Osteoblast (primary cell): ENCODE data around the gene SRPX2. TPM values are rescaled to one million over a fixed set of nuclear protein-coding genes. Genes with fewer than 3 reads are reported as not detected.
"Not testable (repeated sequence)": the region's sequence is repeated elsewhere in the genome, so short reads cannot be mapped to it uniquely, and the experiment has no call there.

Experiments used
- DNase-seq: peaks from one replicate; pipeline ENCODE4 v3.0.0; 2011; ENCODE audit warnings: low spot score, mixed read lengths; ENCODE audit not compliant: insufficient read length; ENCODE audit errors: missing footprints
- H2AFZ ChIP-seq: 2 replicates; pipeline ENCODE4 v1.6.0; 2011; ENCODE audit warnings: mild to moderate bottlenecking, low read length
- H3K27ac ChIP-seq: 2 replicates; pipeline ENCODE4 v1.5.1; 2011; ENCODE audit warnings: mild to moderate bottlenecking, low read depth, low read length, moderate library complexity
- H3K27me3 ChIP-seq: 2 replicates; pipeline ENCODE4 v1.6.0; 2012; ENCODE audit warnings: mild to moderate bottlenecking, control low read depth, inconsistent platforms, low read length, moderate library complexity; ENCODE audit not compliant: insufficient read depth
- H3K36me3 ChIP-seq: 2 replicates; pipeline ENCODE4 v1.5.1; 2011; ENCODE audit warnings: mild to moderate bottlenecking, low read length, control low read depth, moderate library complexity; ENCODE audit not compliant: insufficient read depth
- H3K4me1 ChIP-seq: 2 replicates; pipeline ENCODE4 v1.5.1; 2011; ENCODE audit warnings: mild to moderate bottlenecking, low read length, control low read depth, moderate library complexity; ENCODE audit not compliant: insufficient read depth
- H3K4me2 ChIP-seq: 2 replicates; pipeline ENCODE4 v1.6.0; 2011; ENCODE audit warnings: mild to moderate bottlenecking, low read length; ENCODE audit not compliant: insufficient read depth
- H3K4me3 ChIP-seq: fragments of 200-600 bp; sonication (generic); 3 replicates; pipeline ENCODE4 v1.5.1; 2012; ENCODE audit warnings: mild to moderate bottlenecking, low read length, inconsistent platforms; ENCODE audit not compliant: insufficient read depth
- H3K79me2 ChIP-seq: 2 replicates; pipeline ENCODE4 v1.6.0; 2012; ENCODE audit warnings: mild to moderate bottlenecking, low read length, control low read depth, inconsistent platforms; ENCODE audit not compliant: insufficient read depth
- H3K9me3 ChIP-seq: 2 replicates; pipeline ENCODE4 v1.5.1; 2011; ENCODE audit warnings: low read depth, low read length, control low read depth
- H4K20me1 ChIP-seq: 2 replicates; pipeline ENCODE4 v1.6.0; 2012; ENCODE audit warnings: mild to moderate bottlenecking, low read length, control low read depth; ENCODE audit not compliant: insufficient read depth
- total RNA-seq: library from RNA; depleted of rRNA; stranded (reverse); fragments of >200 nt; gene quantifications from 2 replicates; pipeline ENCODE4 v1.2.3, GENCODE V29; 2012
- TF ChIP-seq, protein P1 (sequence below): IDR thresholded peaks from 2 replicates; pipeline ENCODE4 v1.5.1; 2011; ENCODE audit warnings: mild to moderate bottlenecking, low read depth, low read length, moderate library complexity; ENCODE audit errors: extremely low read depth

SRPX2 gene
- total RNA-seq, 1 donor = 36.9 TPM

DNA sequence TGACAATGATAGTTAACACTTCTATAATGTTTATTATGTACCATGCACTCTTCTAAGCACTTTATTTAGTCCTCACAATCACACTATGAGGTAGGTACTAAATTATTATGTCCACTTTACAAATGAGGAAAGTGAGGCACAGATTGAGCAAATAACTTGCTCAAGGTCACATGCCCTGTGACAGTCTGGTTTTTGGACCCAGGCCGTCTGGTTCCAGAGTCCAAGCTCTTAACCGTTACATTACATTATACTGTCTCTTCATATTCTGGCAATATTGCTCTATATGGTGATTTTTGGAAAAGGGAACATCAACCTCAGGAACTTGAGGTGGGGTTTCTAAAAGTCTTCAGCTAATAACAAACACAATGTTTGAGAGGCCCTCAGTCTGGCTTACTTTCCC lies 75.1 kb downstream of the SRPX2 start:
- Histone ChIP-seq H2AFZ (no peak overlapping the region), H3K27ac (no peak overlapping the region), H3K9me3 (no peaks in the 10 kb centered on the region), H4K20me1 (no peaks in the 10 kb centered on the region), H3K79me2 (no peaks in the 10 kb centered on the region), H3K4me2 (no peak overlapping the region), H3K27me3 (no peaks in the 10 kb centered on the region), H3K36me3 (no peaks in the 10 kb centered on the region), H3K4me3 (no peak overlapping the region), H3K4me1 (no peaks in the 10 kb centered on the region)
- TF ChIP-seq, protein P1, sequence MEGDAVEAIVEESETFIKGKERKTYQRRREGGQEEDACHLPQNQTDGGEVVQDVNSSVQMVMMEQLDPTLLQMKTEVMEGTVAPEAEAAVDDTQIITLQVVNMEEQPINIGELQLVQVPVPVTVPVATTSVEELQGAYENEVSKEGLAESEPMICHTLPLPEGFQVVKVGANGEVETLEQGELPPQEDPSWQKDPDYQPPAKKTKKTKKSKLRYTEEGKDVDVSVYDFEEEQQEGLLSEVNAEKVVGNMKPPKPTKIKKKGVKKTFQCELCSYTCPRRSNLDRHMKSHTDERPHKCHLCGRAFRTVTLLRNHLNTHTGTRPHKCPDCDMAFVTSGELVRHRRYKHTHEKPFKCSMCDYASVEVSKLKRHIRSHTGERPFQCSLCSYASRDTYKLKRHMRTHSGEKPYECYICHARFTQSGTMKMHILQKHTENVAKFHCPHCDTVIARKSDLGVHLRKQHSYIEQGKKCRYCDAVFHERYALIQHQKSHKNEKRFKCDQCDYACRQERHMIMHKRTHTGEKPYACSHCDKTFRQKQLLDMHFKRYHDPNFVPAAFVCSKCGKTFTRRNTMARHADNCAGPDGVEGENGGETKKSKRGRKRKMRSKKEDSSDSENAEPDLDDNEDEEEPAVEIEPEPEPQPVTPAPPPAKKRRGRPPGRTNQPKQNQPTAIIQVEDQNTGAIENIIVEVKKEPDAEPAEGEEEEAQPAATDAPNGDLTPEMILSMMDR = no peak
- no peak for DNase-seq

DNA sequence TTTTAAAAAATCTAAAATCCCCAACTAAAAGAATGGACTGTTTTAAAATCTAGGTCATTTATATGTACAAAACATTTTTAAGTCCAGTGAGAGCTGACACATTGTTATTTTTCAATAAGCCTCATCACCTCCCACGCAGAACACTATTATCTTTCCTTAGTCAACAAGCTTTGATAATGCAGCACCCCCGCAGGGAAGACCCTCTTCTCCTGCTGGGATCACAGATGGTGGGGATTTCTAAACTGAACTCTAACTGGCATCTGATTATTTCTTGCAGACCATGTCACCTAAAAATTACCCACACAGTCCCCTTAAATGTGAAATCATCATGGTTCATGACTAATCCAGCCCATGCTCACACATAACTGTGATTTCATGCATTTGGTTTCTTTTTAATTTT lies 76.3 kb downstream of the SRPX2 start:
- peak; percentile 68 for DNase-seq
- Histone ChIP-seq H2AFZ (no peak overlapping the region), H3K9me3 (no peaks in the 10 kb centered on the region), H3K4me2 (peak overlapping the region; percentile 52), H3K79me2 (no peaks in the 10 kb centered on the region), H3K27ac (no peak overlapping the region), H3K4me3 (no peak overlapping the region), H4K20me1 (no peaks in the 10 kb centered on the region), H3K27me3 (no peaks in the 10 kb centered on the region), H3K36me3 (no peaks in the 10 kb centered on the region), H3K4me1 (no peaks in the 10 kb centered on the region)
- TF ChIP-seq, protein P1 = no peak

DNA sequence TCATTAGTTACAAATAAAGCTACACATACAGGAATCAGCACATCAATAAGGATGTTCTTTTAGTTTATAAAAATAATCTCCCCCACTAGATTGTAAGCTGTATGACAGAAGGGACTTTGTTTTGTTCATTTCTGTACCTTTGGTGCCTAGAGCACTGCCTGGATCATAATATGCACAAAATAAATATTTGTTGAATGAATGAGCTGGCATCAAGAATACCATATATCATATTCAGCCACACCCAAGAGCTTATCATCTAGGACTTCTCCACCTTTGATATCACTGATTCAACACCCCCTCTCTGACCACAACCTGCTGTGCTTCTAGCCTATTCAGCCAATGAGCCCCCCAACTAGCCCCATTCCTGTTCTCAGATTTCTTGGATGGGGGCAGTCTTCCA lies 77.3 kb downstream of the SRPX2 start:
- Histone ChIP-seq H3K36me3 (no peaks in the 10 kb centered on the region), H3K4me1 (no peaks in the 10 kb centered on the region), H3K27me3 (no peaks in the 10 kb centered on the region), H2AFZ (no peak overlapping the region), H3K9me3 (no peaks in the 10 kb centered on the region), H3K79me2 (no peaks in the 10 kb centered on the region), H3K4me3 (no peak overlapping the region), H3K27ac (no peak overlapping the region), H3K4me2 (no peak overlapping the region), H4K20me1 (no peaks in the 10 kb centered on the region)
- TF ChIP-seq, protein P1 = no peak
- DNase-seq = no peak

DNA sequence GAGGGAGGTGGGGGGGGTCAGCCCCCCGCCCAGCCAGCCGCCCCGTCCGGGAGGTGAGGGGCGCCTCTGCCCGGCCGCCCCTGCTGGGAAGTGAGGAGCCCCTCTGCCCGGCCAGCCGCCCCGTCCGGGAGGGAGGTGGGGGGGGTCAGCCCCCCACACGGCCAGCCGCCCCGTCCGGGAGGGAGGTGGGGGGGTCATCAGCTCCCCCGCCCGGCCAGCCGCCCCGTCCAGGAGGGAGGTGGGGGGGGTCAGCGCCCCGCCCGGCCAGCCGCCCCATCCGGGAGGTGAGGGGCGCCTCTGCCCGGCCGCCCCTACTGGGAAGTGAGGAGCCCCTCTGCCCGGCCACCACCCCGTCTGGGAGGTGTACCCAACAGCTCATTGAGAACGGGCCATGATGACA lies 80.0 kb downstream of the SRPX2 start:
- H3K27me3 ChIP-seq, H3K27ac ChIP-seq, H3K4me1 ChIP-seq, H3K4me2 ChIP-seq, H2AFZ ChIP-seq, H3K9me3 ChIP-seq, H3K4me3 ChIP-seq, H3K36me3 ChIP-seq, H3K79me2 ChIP-seq, DNase-seq, H4K20me1 ChIP-seq: not testable (repeated sequence)

Other genes with a start within 250 kb of the SRPX2 start
- gene PCDH19, start 233.9 kb upstream of the SRPX2 start, total RNA-seq = 0.36 and 0.59 TPM in 2 replicates
- not detected in 2 replicates for gene TNMD, start 59.3 kb upstream of the SRPX2 start, total RNA-seq
- 37.3 and 38.0 TPM in 2 replicates for gene TSPAN6, start 7.4 kb upstream of the SRPX2 start, total RNA-seq
- 2.9 TPM in 2 replicates for gene SYTL4, start 87.9 kb downstream of the SRPX2 start, total RNA-seq
- 6.5 and 8.7 TPM in 2 replicates for gene CSTF2, start 176.2 kb downstream of the SRPX2 start, total RNA-seq
- not detected in 2 replicates for gene NOX1, start 230.2 kb downstream of the SRPX2 start, total RNA-seq